ENCODE results near the gene IMPA2.
A peak's percentile ranks its signal among the peaks of the same experiment; 100 is the strongest.
"Not testable (repeated sequence)": the region's sequence is repeated elsewhere in the genome, so short reads cannot be mapped to it uniquely, and the experiment has no call there.

The IMPA2 gene
- 1.4 to 6.2 (median 5.7) reads per million in 3 experiments for total RNA-seq

DNA sequence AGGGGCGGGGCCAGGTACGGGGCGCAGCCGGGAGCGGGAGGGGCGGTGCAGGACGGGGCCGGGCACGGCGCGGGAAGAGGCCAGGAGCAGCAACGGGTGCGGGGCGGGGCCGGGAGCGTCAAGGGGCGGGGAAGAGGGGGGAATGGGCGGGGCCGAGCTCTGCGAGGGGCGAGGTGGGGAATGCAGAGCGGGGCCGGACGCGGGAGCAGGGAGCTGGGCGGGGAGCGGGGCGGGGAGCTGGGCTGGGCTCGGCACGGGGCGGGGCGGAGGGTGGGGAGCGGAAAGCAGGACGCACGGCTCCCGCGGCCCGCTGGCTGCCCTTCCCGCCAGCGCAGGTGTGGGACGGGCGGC, at the start of gene IMPA2:
IMPA2 (plus strand) TSS at position 316 of the 351 bp plus-strand sequence. CDS start 163 bp downstream, outside the sequence.
- DNase-seq, result no peak

DNA sequence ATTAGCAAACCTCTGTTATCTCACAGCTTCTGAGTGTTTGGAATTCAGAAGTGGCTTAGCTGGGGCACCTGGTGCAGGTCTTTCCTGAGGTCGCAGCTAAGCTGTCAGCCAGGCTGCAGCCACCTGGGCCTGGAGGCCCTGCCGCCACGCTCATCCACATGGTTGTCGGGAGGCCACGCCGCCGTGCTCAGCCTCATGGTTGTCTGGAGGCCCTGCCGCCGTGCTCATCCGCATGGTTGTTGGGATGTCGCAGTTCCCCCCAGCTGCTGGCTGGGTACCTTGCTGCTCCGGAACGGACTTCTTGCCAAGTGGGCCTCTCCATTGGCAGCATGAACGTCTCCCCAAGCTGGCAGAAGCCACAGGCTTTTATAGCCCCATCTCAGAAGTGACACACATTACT, 48.9 kb upstream of the IMPA2 start:
- no peak for DNase-seq

DNA sequence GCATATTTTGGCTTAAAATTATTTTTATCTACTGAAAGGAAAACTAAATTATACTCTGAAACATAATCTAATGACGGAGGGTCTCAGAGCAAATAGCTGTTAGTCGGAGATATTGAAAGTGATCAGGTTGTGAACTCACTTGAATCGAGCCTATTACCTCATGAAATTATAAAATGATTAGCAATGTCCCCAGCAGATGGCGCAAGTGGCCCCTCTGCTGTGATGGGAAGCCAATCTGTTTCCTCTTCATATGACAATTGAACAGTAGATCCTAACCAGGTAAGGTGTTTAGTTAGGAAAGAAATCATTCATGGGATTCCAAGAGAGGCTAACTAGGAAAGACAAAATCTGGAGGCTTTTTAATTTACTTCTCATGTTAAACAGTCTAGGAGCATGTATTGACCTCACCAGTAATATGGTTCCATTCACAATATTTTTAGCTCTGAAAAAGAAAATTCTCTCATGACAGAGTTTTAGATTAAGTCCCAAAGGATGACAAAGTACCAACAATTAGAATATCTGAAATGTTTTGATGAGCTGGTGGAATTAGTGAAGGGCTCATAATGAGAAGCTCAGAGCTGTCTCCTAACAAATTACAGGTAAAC, 43.3 kb upstream of the IMPA2 start:
- peak; percentile 60 for DNase-seq

DNA sequence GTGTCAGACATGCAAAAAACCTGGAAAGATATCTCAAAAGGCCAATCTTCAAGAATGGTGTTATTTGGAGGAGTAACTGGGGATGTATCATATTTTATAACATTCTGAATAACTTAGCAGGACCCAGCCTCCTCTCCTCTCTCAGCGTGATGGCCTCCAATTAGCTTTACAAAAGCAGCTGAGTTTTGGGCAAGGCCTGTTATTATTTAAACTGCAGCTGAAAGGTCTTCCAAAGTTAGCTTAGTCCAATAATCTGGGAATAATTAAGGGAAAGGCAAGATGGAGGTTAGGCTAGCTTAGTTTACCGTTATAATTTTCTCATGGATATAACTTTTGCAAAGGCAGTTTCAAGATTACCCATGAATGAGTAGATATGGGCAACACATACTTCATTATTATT, 40.4 kb upstream of the IMPA2 start:
- no peak for DNase-seq

DNA sequence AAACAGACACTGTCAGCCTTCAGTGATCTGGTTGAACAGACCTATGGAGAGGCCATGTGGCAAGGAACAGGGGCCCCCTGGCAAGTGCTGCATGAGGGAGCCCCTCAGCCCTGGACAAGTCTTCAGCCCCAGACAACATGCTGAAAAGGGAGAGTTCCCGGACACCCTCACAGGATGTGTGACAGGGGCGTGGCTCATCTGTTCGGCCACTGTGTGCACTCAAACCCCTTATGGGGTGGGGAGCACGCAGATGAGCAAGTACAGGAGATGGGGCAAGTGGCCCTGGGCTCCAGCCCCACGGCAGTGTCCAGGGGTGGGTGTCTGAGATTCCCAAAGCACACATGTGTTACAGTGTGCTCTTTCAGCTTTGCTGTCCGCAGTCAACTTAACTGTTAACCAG, 37.8 kb upstream of the IMPA2 start:
- DNase-seq, result no peak

DNA sequence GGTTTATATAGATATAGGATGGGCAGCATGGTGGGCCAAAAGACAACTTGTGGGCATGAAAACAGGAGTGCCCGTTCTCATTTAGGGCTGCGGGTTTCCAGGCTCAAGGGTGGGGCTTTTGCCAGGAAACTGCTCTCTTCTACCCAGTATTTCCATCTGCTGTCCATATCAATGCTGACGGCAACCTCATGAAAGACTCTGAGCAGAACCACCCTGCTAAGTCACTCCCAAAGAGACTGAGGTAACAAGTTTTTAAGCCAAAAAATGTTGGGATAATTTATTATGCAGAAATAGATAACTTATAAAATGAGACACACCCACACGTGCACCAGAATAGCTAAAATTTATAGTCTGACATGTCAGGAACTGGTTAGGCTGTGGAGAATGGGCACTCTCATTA, 37.1 kb upstream of the IMPA2 start:
- no peak for DNase-seq

DNA sequence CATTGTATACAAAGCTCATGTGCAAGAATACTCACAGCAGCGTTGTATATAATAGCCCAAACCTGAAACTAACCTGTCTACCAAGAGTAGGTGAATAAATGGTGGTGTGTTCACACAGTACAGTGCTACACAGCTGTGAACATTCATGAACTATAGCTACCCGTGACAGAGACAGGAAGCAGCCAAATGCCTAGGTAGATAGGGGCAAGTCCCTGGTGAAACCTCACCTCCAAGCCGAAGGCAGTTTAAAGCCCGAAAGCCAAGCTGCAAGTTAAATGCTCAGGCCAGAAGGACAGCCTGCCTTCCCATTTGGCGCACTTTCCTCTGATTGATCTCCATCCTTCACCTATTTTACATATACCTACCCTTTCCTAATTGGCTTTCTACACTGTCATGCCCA, 36.5 kb upstream of the IMPA2 start:
- no peak for DNase-seq

DNA sequence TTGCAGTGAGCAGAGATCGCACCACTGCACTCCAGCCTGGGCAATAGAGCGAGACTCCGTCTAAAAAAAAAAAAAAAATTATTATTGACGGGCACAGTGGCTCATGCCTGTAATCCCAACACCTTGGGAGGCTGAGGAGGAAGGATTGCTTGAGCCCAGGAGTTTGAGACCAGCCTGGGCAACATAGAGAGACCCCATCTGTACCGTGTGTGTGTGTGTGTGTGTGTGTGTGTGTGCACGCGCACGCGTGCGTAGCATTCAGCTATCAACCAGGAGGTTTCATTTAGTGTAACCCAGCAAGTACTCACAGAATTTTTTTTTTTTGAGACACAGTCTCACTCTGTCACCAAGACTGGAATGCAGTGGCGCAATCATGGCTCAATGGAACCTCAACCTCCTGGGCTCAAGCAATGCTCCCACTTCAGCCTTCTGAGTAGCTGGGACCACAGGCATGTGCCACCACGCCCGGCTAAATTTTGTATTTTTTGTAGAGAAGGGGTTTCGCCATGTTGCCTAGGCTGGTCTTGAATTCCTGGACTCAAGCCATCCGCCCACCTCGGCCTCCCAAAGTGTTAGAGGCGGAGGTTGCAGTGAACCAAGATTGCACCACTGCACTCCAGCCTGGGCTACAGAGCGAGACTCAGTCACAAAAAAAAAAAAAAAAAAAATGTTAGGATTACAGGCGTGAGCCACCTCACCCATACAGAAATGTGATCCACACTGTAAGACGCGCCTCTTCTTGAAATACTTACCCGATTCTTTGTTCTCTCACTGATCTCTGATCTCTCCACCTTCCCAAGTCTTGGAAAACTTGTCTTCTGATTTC, 35.3 kb upstream of the IMPA2 start:
- DNase-seq, result not testable (repeated sequence)

DNA sequence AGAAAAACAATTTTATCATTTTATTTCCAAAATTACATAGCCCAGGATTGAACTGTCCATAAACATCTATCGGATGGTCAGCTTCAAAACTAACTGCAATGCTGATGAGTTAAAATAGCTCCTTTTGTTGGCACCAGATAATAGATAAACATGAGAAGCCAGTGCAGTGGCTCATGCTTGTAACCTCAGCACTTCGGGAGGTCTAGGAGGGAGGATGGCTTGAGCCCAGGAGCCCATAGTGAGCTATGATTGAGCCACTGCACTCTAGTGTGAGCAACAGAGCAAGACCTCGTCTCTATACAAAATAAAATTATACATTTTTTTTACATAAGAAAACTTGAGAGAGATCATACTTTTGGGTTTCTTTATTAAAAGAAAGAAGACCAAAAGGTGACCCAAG, 34.6 kb upstream of the IMPA2 start:
- DNase-seq, result no peak

DNA sequence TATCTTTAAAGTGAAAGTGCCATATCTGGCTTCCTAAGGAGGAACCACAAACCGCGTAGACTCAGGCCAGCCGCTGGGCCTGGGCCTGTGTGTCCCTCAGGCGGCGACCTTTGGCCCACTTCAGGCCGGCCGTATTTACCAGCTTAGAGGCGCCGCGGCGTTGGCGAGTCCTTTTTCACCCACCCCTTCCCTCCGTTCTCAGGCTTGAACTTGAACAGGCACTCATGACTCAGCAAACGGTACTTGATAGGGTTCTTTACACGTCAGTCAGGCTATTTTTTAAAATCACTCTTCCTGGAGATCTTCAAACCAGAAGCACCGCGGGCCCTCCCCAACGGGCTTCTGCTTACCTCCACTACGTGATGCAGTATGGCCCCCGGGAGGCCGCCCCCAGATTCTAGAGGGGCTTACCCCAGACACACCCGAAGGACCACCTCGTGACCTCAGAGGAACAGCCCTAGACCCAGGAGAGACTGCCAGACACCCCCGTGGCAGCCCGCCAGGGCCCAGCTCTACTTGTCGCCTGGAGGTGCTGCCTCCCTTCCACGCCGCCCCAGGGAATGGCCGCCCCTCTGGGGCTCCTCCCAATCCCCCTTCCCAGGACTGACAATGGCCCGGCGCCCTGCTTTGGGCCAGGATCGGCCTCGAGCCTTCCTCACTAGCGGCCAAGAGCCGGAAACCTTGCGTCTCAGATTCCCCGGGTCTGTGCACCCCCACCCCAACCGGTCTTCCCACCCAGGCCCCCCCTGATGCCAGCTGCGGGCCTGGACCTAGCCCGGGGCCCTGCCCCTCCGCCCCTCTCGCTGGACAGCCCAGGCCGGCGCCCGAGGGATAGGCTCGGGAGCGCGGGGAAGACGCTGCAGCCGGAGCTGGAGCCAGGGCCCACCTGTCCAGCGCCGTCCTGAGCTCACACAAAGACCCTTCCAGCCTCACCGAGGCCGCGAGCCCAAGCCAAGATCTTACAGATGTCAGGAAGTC, 33.8 kb upstream of the IMPA2 start:
- peak; percentile 56 for DNase-seq

DNA sequence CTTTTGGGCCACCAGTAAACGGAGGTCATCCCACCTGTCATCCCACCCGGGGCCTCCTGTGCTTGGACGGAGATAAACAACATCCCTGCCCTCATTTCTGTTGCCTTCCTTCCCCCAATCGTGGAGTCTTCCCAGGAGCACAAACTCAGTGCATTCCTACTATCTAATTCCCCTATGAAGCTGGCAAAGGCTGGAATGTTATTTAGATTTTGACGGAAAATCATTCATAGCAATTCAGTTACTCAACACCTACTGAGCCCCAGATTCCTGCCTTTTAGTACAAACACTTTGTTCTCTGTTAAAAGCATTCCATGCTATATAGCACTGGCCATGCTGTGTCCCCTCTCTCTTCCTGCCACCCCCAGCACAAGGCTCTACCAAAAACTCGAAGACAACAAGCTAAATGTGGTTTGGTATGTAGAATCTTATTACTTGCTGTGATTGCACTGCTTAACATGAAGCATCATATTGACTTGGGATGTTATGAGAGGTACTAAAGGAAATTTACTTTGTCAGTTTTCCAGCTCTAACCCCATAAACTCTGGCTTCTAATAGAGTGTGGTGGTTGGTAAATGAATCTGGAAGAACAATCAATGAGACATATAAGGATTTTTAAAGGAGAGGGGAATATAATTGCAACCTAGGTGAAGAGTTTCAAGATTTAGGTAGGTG, 32.3 kb upstream of the IMPA2 start:
- DNase-seq, result no peak

DNA sequence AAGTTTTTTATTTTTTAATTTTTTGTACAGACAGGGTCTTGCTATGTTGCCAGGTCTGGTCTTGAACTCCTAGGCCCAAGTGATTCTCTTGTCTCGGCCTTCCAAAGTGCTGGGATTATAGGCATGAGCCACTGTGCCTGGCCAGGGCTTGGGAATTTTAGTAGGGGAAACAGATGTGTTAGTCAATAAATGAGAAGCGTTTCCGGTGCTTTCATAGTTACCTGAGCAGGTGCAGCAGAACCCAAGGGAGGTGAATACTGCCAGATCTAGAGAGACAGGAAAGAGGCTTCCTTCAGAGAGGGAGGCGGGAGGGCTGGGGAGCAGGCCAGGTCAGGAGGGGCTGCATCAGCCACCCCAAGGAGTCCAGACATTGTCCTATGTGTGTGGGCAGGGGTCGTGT, 30.5 kb upstream of the IMPA2 start:
- no peak for DNase-seq

DNA sequence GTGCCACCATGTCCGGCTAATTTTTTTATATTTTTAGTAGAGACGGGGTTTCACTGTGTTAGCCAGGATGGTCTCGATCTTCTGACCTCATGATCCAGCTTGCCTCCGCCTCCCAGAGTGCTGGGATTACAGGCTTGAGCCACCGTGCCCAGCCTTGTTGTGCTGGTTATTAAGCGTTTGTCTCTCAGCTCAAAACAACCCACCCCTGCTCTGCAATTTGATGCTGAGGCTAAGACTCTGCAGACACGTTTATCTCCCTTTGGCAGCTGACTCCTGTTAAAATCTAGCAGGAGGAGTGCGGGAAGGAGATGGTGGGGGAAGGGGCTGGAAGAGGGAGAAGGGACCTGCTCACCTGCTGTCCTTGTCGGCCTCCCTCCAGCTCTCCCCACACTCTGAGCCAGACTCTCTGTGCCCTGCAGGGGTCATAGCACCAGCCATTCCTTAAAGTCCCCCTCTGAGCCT, 29.9 kb upstream of the IMPA2 start:
- no peak for DNase-seq

DNA sequence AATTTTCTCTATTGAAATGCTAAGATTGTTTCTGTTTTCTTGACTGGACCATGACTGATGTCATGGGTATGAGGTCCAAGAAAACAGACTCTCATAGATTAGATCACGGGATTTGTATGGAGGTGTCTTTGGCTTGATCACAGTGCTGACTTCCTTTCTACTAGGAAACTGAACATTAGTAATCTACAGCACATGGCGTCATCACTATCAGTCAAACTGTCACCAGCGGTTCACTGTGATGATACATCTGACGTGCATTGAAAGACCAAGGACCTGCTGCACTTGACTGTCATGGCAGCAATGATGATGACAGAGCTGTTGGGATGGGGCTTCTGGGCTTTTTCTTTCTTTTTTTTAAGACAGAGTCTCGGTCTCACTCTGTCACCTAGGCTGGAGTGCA, 28.2 kb upstream of the IMPA2 start:
- DNase-seq, result no peak

DNA sequence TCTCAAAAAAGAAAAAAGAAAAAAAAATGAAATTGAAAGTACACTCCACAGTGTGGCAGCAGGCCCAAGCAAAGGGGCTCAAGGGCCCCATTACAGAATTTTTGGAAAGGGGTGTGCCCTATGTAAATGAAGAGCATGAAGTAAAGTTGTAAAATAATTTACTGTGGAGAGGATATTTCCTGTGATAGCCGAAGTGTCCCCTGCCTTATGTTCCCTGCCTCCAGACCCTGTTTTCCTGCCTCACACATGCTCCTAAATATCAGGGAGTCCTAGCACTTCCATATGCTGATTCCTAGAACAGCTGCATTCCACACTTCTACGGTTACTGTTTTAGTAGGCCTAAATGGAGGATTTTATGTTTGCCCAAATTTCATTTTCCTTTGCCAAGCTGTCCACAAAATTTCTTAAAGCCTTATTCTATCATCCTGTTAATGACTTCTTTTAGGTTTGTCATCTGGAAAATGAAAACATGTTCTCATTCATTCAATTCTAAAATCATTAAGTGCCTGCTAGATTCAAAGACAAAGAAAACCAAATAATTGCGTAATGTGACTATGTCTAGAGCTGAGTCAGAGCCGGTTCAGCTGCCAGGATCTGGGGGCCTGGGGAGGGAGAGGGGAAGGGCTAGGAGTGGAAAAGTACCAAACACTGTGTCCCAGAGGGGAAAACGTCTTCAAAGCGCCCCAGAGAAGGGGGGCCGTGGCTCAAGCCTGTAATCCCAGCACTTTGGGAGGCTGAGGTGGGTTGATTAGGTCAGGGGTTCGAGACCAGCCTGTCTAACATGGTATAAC, 25.9 kb upstream of the IMPA2 start:
- no peak for DNase-seq

DNA sequence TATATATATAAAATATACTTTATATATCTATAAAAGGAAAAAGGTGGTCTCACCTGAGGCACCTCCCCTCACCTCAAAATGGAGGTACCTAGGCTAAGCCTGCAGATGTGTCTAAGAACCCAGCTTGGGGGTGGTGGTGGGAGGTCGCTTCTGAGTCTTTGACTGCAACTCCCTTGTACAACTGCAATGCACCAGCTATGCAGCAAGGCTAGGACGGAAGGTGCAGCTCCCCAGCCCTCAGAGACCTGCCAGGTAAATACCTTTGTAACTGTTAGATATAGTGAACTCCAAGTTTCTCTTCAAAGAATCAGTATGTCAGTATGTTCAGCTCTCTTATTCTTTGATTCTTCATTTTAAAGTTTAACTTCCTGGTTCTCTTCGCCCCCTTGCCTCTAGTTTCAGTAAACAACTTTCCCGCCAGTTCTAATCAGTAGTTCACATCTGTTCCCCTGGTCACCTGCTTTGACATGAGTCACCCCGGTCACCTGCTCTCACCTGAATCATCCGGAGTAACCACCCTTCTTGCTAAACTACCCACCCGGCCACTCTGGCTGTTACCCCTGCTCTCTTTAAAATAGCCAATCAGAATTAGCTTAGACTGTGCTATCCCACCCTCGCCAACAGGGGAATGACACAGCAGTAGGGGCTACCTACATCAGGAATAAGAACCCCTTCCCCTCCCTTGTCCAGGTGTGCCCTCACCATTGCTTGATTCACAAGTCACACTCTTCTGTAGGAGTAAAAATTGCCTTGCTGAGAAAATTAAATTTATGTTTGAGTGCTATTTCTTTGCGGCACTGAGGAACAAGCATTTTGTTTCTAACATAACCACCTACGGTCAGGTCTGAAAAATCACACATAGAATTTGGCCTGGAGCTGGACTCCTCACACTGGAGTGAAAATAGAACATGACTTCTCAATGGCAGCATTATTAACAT, 24.7 kb upstream of the IMPA2 start:
- DNase-seq, result no peak

DNA sequence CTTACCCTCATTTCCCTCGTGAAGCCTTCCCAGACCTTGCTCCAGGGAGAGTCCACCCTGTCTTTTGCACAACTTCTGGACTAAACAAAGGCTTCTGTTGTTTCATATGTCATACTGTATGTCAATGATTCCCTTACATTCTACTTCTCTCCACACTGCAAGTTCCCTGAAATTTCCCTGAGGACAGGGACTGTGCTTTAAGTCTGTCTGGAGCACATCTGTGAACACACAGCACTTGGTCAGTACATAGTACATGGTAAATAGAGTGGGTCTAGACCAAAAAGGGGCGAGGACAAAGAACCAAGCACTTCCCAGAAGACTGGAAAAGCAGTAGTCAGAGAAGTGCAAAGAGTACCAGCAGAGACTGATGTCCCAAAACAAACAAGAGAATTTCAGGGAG, 23.7 kb upstream of the IMPA2 start:
- DNase-seq, result no peak

DNA sequence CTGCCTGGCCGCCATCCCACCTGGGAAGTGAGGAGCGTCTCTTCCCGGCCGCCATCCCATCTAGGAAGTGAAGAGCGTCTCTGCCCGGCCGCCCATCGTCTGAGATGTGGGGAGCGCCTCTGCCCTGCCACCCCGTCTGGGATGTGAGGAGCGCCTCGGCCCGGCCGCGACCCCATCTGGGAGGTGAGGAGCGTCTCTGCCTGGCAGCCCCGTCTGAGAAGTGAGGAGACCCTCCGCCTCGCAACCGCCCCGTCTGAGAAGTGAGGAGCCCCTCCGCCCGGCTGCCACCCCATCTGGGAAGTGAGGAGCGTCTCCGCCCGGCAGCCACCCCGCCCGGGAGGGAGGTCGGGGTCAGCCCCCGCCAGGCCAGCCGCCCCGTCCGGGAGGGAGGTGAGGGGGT, 21.7 kb upstream of the IMPA2 start:
- DNase-seq, result not testable (repeated sequence)

DNA sequence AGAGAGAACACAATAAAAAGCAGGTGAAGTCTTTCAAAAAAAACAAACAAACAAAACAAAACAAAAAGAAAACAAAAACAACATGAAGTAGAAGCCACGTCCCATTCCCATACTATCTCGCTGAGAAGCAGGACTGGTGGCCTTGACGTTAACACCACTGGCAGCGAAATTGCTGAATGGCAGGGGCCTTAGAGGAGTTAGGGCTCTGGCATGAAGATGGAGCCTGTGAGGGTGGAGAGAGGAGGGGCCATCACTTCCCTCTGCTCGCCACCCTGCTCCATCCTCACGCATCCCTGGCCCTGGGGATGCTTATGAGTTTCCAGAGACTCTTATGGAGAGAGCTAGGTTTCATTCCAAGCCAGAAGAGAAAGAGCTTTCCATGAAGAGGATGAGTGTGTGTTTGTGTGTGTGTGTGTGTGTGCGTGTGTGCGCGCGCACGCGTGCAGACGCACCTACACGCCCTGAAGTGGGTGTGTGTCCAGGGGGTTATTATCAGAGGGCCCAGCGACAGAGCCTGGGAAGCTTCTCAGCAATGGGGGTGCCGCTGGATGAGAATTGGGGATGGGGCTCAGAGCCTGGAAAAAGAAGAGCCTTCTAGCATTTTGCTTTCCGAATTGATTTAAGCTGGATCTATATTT, 20.4 kb upstream of the IMPA2 start:
- DNase-seq, result no peak

DNA sequence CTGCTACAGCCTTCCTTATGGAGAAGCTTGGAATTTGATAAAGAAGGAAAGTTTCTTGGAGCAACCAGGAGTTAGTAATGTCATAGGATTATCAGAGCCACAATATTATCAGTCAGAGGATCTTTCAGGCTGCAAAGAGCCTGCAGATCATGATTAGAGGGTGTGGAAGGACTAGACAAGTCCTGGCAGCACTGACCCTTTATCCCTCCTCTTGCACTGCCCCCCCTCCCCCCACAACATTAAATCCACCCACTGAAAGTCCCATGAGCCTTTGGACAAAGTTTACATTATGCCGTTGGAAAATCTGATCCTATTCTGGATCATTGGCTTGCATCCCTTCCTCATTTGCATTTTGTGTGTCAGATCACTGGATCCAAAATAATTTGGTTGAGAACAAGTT, 18.7 kb upstream of the IMPA2 start:
- DNase-seq, result no peak
